ENCODE results near the gene FLOT2. TPM values are rescaled to one million over a fixed set of nuclear protein-coding genes. Genes with fewer than 3 reads are reported as not detected.
"Not testable (repeated sequence)": the region's sequence is repeated elsewhere in the genome, so short reads cannot be mapped to it uniquely, and the experiment has no call there.

The FLOT2 gene
- polyA plus RNA-seq, 1 donor, result 78.5 TPM

DNA sequence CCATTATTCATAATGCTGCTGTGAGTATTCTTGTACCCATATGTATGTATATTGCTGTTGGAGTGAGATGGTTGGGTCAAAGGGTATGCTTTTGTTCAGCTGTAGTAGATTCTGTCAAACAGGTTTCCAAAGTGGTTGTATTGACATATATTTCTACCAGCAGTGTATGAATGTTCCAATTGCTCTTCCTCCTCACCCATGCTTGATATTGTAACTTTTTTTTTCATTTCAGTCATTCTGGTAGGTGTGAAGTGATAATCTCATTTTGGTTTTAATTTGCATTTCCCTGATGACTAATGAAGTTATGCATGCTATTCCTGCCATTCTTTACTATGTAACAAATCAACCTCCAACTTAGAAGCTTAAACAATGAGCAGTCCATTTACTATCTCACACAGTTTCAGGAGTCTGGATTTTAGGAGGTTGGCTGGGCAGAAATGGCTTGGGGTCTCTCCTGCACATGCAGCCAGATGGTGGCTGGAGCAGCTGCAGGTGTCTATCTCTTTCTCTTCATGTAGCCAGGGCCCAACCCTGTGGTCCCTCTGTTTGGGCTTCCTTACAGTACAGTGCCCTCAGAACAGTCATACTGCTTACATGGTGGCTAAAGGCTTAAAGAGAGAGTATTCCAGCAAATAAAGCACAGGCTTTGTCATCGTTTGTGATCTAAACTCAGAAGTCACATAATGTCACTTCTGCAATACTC lies 21.5 kb downstream of the FLOT2 start:
- DNase-seq, result no peak

DNA sequence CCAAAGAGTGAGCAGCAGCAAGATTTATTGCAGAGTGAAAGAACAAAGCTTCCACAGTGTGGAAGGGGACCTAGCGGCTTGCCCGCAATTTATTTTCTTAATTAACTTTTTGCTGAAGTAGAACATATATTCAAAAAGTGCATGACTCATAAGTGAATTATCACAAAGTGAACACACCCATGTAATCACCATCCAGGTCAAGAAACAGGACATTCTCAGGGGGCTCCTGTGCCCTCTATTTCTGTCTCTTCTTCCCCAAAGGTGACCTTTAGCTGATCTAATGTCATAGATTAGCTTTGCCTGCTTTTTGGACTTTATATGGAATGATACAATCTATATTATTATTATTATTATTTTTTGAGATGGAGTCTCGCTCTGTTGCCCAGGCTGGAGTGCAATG lies 22.8 kb downstream of the FLOT2 start:
- no peak for DNase-seq

DNA sequence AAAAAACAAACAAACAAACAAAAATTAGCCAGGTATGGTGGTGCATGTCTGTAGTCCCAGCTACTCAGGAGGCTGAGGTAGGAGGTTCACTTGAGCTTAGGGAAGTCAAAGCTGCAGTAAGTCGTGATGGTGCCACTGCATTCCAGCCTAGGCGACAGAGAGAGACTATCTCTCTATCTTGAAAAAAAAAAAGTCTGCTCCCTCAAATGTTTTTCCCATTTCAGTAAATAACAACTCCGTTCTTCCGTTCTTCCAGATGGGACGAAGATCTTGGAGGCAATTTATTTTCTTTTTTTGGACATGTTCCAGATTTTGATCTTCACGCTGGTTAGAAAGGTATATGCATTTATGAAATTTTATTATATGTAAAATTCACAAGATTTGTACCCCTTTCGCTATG lies 23.7 kb downstream of the FLOT2 start:
- no peak for DNase-seq

DNA sequence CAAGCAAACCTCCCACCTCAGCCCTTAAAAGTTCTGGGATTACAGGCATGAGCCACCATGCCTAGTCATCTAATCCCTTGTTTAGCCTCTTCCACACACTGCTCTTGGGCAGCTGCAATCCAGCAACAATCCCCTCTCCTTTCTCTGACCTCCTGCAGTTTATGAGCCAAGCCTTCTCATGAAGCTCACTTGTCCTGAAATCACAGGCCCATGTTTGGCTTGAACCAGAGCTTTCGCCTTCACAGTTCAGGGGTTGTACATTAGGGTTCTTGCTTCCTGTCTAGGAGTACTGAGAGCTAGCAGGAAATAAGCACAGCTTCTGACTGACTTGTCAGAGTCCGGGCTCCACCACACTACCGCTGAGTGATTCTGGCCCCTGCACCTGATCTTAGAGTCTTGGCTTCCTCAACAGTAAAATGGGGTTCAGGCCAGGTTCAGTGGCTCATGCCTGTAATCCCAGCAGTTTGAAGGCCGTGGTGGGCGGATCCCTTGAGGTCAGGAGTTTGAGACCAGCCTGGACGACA lies 26.4 kb downstream of the FLOT2 start:
- DNase-seq, result no peak

DNA sequence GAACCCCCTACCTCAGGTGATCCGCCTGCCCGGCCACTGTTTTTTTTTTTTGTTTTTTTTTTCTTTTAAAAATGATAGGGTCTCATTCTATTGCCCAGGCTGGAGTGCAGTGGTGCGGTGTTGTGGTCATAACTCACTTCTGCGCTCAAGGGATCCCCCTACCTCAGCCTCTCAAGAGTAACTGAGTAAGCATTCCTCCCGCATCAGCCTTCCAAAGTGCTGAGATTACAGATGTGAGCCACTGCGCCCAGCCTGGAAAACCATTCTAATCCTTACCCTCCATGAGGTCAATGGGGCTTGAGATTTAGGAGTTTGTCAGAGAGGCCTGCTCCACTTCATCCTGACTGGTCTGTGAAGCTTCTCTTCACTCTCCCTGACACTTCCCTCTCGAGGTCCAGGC lies 30.3 kb downstream of the FLOT2 start:
- DNase-seq, result no peak

DNA sequence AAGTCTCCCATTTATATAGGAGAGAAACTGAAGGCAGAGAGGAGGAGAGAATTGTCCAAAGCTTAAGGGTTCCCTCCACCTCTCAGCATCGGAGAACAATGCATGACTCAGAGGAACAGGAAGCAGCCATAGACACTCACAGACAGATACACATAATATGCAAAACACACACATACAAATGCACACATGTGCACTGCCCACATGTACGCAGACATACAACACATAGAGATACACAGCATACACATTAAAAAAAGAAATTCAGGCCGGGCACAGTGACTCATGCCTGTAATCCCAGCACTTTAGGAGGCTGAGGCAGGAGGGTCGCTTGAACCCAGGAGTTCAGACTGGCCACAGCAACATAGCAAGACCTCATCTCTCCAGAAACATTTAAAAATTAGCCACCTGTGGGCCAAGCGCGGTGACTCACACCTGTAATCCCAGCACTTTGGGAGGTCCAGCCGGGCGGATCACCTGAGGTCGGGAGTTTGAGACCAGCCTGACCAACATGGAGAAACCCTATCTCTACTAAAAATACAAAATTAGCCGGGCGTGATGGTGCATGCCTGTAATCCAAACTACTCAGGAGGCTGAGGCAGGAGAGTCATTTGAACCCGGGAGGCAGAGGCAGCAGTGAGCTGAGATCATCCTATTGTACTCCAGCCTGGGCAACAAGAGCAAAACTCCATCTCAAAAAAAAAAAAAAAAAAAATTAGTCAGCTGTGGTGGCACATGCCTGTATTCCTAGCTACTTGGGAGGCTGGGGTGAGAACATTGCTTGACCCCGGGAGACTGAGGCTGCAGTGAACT lies 31.4 kb downstream of the FLOT2 start:
- no peak for DNase-seq

DNA sequence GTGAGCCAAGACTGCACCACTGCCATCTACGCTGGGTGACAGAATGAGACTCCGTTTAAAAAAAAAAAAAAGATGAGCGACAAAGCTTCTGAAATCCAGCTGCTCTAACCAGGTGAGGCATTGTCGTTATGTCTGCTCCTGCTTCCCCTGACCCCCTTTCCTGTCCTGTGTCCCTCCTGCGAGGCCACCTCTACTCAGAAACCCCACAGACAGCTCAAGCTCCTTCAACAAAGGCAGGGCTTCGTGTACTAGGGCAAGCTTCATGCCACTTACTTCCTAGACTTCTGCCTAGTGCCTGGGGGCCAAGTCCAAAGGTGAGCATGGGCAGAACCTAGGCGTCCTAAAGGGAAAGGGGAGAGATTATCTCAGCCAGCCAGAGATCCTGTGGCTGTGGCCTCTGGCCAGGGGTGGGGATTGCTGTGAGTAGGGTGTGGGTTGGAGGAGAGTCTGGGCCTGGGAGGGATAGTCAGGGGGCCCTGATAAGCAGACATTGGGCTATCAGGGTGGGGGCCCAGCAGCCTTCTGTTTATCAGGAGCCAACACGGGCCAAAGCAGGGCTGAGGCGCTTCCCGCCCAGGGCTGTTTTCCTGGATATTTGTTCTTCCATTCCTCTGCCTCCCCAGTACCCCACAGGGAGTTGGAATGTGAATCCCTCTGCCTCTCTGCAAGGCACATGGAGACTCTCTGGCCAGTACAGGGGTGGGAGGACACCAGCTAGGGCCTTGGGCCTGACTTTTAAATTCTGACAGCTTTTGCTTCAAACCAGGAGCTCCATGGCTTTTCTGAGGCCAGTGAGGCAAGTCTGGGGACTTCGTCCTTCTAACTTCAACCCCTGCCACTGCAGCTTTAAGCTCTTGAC lies 32.3 kb downstream of the FLOT2 start:
- no peak for DNase-seq

DNA sequence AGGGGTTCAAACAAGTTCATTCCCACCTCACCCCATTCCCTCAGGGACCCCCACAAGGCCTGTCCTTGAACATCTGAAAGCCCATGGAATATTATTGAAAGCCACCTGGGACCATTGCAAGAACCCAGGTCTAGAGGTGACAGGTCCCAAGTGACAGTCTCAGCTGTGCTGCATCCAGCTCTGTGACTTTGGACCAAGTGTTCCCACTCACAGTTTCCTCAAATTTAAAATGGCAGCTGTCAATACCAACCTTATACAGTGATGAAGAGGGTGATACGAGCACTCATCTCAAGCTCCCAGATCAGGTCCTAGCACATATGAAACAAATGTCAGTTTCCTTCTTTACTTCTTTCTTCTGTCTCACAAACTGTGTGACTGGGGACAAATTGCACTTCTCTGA lies 33.6 kb downstream of the FLOT2 start:
- no peak for DNase-seq

DNA sequence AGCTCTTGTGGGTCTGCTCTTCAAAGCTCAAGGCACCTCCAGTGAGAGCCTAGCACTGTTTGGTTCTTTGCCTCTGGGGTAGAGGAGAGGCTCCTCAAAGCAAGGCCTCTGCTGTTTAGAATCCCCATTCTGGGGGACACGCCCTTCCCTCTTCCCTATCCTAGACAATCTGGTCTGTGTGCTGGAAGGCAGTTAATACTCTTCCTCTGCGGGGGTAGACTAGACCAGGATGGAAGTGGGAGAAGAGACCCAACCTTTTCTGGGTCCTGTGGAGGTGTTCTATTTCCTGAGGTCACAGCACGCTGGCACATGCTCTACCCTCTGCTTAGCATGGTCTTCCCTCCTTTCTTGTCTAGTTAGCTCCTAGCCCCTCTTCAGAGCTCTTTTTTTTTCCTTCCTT lies 35.0 kb downstream of the FLOT2 start:
- DNase-seq, result no peak

DNA sequence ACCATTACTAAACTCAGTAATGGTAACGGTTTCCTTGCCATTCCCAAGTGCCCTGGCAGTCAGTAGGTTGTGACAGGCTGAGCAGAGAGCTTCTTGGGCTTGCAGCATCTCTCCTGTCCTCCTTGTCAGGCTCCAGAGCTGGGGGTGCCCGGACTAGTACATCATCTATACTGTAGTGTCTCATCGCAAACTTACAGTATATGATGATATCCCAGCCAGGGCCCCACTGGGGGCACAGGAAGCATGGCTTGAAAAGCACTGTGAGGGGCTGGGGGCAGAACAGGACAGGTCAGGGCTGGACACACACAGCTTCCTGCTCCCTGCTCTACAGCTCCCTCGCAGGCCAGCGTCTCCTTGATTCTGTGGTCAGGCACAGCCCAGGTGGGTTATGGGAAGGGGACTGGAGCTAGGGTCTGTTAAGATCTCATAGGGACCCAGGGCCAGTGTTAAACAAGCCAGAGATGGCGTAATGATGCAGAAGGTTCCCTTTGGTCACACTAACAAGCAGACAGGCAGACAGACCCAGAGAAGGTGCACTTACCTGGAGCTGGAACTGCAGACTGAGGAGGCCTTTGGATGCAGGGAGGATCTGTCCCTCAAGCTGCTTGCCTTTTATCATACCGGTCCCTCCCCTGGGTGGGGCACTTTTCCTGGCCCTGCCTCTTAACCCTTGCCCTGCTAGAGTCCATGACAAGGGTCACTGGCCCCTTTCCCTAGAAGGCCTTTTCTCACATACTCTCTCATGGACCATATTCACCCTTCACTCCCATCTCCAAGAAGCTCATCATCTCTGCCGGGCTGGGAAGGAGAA lies 35.9 kb downstream of the FLOT2 start:
- DNase-seq, result no peak

DNA sequence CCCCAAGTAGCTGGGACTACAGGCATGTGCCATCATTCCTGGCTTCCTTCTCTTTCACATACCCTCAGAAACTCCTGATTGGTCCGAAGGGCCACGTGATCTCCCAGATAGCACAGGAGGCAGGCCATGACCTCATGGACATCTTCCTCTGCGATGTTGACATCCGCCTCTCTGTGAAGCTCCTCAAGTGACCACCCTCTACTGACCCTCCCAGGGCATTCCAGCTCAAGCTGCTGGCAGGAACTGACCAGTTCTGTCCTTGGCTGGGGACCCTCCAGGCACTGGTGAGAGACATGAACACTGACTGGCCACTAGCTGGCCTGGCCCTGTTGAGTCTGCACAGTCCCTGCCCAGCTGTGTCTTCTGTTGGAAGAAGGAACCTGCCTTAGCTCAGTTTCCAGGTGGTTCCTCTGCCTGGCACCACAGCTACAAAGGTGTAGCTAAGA lies 37.1 kb downstream of the FLOT2 start:
- no peak for DNase-seq

DNA sequence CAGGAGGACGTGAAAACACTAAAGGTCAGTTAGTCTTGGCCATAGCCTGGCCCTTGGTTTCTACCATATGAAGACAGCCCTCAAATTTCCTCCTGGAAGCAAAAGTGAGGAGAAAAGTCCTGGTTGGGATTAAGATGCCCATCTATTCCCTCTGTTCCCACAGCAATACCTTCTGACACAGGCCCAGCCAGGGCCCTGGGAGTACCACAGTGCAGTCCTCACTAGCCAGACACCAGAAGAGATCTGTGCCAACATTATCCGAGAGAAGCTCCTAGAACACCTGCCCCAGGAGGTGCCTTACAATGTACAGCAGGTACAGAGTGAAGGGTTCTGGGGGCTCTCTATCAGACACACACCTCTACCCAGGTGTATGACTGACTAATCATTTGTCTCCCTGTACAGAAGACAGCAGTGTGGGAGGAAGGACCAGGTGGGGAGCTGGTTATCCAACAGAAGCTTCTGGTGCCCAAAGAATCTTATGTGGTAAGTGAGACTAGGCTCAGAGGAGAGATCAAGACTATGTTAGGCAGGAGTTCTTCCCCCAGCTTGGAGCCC lies 38.7 kb downstream of the FLOT2 start:
- no peak for DNase-seq

DNA sequence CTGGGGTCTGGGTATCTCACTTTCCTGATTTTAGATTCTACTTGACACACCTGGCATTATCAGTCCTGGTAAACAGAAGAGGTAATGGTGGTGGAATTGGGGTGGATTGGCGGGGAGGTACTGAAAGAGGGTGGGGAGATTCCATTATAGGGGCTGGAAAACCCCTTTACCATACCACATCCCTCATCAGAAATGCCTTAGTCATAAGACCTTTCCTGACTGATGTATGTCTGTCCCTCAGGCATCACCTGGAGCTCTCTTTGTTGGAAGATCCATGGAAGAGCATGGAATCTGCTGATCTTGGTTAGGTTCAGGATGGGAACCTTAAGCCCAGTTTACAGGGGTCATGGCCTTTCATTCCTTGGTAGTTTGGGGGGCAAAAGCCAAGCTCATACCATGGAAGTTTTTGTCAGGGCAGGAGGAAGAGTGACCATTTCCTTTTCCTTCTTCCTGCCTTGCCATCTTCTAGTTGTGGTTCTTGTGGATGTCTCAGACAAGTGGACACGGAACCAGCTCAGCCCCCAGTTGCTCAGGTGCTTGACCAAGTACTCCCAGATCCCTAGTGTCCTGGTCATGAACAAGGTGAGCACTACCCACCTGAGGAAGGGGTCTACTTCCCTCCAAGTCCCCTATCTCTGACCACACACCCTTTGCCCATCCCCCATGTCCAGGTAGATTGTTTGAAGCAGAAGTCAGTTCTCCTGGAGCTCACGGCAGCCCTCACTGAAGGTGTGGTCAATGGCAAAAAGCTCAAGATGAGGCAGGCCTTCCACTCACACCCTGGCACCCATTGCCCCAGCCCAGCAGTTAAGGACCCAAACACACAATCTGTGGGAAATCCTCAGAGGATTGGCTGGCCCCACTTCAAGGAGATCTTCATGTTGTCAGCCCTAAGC lies 39.4 kb downstream of the FLOT2 start:
- DNase-seq, result no peak

DNA sequence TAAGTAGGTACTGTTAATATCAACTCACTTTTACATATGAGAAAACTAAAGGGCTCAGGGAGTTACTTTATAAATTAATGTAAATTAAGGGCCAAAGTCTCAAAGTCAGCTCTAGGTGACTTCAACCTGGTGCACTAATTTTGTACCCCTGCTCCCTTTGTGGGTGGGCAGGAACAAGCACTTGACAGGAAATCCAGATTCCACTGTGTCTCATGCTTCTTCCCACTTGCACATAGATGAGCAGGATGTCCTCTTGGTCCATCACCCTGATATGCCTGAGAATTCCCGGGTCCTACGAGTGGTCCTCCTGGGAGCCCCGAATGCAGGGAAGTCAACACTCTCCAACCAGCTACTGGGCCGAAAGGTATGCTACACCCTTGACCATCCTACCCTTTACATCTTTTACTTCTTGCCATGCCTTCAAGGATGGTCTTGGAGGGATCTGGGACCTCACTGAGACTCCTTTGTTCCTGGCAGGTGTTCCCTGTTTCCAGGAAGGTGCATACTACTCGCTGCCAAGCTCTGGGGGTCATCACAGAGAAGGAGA lies 41.4 kb downstream of the FLOT2 start:
- DNase-seq, result no peak

DNA sequence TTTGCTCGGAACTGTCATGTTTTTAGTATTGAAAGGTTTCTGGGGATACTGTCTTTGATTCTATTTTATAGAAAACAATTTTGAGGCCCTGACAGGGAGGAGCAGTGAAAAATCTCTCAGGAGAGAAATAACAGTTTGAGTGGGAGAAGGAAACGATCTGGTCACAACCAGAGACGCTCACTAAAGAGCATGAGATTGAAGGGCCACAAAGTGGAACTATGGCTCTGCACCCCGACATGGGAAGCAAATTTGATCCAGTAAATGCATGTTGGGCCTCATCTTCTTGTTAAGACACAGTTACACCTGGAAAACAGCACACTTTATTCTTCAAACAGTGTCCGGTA lies 42.2 kb downstream of the FLOT2 start:
- DNase-seq, result no peak

DNA sequence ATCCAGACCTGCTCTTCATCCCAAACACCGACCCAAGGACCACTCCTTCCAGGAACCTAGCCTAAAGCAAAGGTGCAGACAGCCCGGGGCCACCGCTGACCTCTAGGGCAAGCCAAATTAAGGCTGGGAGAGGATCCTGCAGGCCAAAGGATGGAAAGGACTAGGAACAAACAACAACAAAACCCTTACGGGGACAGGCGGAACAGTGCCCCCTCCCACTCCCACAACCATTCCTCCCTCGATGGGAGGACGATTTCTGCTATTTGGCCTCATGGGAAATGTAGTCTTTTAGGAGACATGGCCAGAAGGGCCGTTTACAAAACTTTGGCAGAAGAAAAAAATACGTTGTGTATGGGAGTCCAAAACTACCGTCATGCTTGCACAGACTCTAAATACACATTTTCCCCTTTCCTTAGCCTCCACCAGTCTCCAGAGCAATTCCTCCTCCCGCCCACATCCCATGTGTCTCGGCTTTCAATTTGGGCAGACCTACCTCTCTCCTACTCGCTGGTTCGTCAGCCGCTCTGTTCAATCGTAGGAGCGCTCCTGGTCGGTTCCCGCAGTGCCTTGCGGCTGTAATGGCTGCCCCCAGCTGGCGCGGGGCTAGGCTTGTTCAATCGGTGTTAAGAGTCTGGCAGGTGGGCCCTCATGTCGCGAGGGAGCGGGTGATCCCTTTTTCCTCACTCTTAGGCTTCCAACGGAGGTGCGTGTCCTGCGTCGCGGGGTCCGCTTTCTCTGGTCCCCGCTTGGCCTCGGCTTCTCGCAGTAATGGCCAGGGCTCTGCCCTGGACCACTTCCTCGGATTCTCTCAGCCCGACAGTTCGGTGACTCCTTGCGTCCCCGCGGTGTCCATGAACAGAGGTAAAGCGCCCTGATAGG lies 42.8 kb downstream of the FLOT2 start, which contains the start of gene ERAL1:
Gene ERAL1 (plus strand): TSS at position 560 of the 879 bp plus-strand sequence. CDS start 19 bp downstream, at position 579.
- DNase-seq, result peak; percentile 87

DNA sequence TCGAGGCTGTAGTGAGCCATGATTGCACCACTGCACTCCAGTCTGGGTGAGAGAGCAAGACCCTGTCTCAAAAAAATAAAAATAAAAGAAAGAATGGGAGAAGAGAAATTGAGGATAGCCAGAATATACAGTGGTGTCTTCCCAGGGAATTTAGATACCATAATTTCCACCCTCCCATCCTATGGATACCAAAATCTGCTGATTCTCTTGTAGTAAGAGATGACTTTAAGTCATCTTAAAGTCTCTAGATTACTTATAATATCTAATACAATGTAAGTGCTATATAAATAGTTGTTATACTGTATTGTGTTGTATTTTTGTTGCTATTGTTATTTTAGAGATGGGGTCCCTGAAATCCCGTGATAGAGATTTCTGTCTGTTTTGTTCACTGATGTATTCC lies 44.2 kb downstream of the FLOT2 start:
- DNase-seq, result no peak

DNA sequence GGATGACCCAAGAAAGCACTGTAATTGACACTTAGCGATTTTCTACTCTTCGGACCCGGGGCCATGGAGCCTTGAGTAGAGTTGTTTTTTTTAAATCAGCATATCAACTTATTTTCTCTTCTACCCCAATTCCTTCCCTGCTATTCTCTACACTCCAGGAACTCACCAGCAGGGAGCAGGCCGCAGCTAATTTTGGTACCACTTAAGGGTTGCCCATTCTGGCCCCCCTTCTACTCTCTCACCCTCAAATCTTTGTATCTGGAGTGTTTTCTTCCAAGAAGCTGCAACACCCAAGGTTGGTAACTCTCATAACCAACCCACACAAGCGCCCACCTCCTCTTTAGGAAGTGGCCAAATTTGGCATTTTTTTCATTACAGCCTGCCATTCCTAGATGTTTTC lies 48.3 kb downstream of the FLOT2 start:
- no peak for DNase-seq

DNA sequence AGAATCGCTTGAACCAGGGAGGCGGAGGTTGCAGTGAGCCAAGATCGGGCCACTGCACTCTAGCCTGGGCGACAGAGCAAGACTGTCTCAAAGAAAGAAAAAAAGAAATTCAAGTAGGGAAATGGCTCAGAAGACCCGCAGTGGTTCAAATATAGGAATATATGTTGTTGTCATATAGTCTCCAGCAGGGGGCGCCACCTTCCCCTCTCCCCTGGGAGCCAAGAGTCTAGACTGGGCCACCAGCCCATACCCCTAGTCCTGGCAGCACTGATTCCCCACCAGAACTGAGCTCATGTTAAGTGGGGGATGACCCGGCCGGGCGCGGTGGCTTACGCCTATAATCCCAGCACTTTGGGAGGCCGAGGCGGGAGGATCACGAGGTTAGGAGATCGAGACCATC lies 48.9 kb downstream of the FLOT2 start:
- not testable (repeated sequence) for DNase-seq

Measured in left kidney (tissue), 2 donors.